ENCODE measurements around the gene ENTPD1.
"Not testable (repeated sequence)": the region's sequence is repeated elsewhere in the genome, so short reads cannot be mapped to it uniquely, and the experiment has no call there.

The ENTPD1 gene, protein sequence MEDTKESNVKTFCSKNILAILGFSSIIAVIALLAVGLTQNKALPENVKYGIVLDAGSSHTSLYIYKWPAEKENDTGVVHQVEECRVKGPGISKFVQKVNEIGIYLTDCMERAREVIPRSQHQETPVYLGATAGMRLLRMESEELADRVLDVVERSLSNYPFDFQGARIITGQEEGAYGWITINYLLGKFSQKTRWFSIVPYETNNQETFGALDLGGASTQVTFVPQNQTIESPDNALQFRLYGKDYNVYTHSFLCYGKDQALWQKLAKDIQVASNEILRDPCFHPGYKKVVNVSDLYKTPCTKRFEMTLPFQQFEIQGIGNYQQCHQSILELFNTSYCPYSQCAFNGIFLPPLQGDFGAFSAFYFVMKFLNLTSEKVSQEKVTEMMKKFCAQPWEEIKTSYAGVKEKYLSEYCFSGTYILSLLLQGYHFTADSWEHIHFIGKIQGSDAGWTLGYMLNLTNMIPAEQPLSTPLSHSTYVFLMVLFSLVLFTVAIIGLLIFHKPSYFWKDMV

DNA sequence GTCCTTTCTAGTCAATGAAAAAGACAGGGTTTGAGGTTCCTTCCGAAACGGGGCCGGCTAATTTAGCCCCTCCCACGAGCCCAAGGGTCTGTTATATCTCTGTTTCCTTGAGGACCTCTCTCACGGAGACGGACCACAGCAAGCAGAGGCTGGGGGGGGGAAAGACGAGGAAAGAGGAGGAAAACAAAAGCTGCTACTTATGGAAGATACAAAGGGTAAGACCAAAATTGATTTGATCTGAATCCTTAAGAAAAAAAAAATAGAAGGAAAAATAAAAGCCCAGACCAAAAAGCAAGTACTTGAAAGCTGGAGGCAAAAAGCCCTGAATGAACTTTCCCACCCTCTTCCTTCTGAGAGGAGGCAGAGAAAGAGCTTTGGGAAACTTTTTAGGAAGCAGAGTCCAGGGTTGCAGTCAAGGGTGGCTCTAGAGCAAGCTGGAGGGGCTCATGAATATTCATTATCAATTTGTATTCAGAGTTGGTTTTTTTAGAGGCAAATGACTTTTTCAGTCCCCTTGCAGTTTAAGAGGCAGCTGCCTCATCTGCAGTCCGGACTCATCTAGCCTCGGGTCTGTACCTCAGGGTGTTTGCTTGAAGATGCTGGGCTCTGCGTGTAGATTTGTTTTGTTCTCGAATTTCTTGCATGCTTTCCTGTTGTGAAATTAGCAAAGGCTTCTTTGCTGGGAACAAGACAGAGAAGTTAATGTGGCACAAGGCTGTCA is at the start of gene ENTPD1:
ENTPD1 (plus strand) TSS at position 123 of the 721 bp plus-strand sequence; CDS start at position 200, 77 bp downstream.
- DNase-seq = no peak

GRCh38 chr10:95706573-95706972 is 49.4 kb upstream of the ENTPD1 start:
- no peak for DNase-seq

GRCh38 chr10:95706990-95707389 is 49.0 kb upstream of the ENTPD1 start:
- DNase-seq = no peak

- DNase-seq = no peak
Observed at GRCh38 chr10:95711492-95711891, 44.5 kb upstream of the ENTPD1 start.

DNA sequence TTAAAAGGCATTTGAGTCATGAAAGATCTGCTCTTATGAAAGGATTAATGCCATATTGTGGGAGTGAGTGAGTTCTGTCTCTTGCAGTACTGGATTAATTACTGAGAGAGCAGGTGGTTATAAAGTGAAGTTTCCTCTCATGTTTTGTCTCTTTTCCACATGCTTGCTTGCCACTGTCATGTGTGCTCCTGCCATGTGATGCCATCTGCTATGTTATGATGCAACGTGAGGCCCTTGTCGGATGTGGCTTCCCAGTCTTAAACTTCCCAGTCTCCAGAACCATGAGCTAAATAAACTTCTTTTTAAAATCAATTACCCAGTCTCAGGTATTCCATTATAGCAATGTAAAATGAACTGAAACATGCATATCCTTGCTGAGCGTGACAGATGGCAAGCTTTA is 39.5 kb upstream of the ENTPD1 start:
- no peak for DNase-seq

- no peak for DNase-seq
Observed at GRCh38 chr10:95716866-95717265, 39.1 kb upstream of the ENTPD1 start.

DNA sequence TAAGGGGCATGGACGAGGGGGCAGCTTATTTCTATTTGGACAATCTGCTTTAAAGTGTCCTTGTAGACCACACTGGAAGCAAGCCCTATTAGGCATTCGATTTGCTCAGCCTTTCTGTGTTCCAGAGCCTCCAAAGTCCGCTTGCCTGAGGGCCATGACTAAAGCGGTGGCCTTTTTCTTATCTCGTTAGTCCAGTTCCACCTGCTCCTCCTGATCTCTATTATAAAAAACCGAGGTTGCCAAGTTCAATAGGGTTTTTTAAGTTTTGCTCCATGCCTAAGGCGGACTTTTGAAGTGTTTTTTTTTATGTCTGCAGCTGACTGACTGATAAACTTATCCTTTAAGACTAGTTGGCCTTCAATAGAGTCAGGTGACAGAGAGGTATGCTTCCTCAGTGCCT is 35.2 kb upstream of the ENTPD1 start:
- DNase-seq = not testable (repeated sequence)

GRCh38 chr10:95722496-95722895 is 33.5 kb upstream of the ENTPD1 start:
- not testable (repeated sequence) for DNase-seq

GRCh38 chr10:95728526-95728925 is 27.4 kb upstream of the ENTPD1 start:
- DNase-seq = no peak

DNA sequence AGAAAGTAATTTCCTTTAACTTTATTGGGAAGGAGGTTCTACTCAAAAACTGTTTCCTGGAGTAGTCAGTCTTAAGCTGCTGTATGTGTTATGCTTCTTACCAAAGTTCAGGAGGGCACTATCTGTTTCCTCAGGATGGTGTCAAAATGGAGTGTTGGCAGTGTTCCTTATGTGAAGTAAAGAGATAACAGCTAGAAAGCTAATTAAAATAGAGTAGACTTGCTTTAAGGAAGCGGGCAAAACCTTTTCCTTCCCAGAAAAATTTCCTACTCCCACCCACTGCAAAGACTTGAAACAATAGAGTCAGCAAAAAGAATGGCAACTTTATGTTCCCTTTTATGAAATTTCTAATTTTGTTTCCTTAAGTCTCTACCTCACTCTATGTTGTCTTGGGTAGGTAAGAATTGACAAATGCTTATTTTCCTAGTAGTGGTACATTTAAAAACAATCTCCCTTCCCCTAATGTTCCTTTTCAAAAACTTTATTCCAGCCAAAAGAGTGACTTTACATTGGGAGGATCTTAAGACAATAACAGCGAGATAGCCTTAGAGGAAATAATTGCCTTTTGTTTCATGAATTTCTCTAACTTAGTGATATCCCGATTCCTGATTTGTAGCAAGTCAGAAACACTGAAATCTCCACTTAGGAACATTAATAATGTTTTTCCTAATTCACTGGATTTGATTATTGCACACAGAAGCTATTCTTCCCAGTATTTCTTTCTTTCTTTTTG is 26.5 kb upstream of the ENTPD1 start:
- no peak for DNase-seq

GRCh38 chr10:95730233-95730632 is 25.7 kb upstream of the ENTPD1 start:
- no peak for DNase-seq

- not testable (repeated sequence) for DNase-seq
Observed at GRCh38 chr10:95732907-95733306, 23.1 kb upstream of the ENTPD1 start.

DNA sequence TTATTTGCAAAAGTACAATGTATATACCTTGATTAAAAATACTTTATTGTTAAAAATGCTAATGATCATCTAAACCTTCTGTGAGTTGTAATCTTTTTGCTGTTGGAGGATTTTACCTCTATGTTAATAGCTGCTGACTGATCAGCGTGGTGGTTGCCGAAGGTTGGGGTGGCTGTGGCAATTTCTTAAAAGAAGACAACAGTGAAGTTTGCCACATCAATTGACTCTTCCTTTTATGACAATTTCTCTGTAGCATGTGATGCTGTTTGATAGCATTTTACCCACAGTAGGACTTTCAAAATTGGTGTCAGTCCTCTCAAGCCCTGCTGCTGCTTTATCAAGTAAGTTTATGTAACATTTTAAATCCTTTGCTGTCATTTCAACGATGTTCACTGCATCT is 16.9 kb upstream of the ENTPD1 start:
- DNase-seq = no peak

- DNase-seq = no peak
Observed at GRCh38 chr10:95741807-95742467, 14.0 kb upstream of the ENTPD1 start.

DNA sequence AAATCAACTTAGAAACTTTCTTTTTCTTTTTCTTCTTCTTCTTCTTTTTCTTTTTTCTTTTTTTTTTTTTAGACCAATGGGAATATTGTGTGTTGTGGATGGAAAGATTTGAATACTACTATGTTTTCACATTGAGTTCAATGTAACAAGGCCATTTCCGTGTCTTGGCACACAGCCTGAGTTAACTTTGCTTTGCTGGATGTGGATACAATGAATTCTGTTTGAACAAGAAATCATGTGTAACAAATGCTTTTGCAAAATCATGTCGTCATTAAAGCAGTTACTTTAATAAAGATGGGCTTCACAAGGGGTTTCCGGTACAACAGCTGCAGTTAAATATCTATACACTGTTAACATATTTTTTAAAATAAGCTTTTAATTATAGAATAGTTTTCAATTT is 13.5 kb upstream of the ENTPD1 start:
- DNase-seq = no peak

GRCh38 chr10:95742962-95743535 is 12.9 kb upstream of the ENTPD1 start:
- DNase-seq = no peak

DNA sequence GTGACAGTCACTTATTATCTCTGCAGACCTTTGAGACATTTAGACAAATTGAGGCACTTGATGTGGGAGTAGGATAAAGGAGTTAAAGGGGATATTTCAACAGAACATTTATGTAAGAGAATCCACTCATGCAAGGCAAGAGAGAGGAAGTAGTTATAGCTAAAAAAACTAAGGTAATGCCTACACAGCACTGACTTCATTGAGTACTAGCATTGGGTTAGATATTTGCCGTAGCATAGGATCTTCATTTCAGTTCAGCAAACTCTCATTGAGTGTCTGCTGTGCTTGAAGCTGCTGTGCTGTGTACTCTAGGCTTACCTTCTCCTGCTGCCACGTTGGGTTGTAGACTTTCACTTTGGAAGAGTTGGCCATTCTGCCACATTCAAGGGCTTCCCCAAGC is 10.5 kb upstream of the ENTPD1 start:
- DNase-seq = no peak

- DNase-seq = no peak
Observed at GRCh38 chr10:95748349-95748748, 7.6 kb upstream of the ENTPD1 start.

GRCh38 chr10:95755511-95756004 is 405 bp upstream of the ENTPD1 start:
- no peak for DNase-seq

DNA sequence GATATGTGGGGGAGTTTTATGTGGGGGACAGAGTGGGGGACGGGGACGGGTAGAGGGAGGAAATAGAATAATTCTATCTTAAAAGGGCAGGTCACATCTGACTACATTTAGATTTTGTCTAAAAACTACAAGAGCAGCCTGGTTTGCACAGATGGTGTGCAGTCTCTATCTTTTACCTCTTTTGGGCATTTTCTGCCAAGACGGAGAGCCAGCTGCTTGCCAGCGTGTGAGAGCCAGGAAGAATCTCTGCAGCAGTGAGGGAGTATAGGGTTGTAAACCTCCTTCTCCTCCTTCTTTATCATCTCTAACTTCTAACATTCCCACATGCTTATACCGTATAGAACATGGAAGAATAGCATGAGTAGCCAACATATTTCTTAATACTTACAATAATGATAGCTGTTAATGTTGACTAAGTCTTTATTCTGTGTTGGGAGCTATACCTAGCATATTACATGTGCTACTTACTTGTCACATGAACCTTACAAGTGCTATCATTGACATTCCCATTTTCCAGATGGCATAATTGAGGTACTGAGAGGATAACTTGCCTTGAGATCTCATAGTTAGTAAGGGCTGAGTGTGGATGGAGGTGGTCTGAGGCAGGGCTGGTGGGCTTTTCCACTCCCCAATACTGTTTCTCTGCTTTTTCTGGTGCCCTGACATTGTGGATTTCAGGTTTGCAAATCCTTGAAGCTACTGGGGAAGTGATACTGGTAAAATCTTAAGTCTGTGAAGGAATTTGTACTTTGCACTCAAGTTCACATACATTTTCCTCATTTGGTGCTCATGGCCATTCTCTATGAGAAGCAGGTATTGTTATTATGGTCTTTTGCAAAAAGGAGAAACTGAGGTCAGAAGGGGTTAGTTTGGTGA is 1.1 kb downstream of the ENTPD1 start:
- DNase-seq = no peak

DNA sequence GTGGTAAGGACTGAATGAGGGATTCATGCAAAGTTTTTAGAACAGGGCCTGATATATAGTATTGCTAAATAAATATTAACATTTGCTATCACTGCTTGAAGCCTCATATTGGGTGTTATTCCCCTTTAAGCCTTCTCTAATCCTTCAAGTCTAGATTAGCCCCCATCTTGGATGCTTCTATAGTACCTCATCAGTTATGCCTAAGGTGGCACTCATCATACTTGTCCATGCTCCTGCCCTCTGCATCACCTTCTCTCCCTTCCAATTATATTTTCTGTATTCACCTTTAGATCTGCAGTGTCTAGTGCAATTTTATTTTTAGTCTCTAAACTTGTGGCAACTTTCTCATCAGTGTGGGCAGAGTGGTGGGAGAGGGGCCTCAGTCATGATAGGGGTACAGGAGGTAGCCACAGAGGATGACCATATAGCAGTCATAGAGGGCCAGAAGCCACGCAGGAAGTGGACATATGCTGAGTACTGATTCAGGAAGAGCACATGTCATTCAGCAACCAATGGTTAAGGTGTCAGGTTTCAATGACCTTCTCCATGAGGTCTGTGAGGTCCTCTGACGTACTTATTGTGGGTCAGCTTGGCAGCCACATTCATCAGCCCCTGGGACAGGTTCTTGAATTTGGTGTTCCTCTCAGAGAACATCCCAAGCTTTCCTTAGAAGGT is 2.5 kb downstream of the ENTPD1 start:
- DNase-seq = peak; percentile 21 to 24

Data from activated T-cell treated with anti-CD3 and anti-CD28 coated beads, Interleukin-2, amount 50 U/mL, for 48 hours (primary cell).